ENCODE data around the gene PCYT2.

Gene PCYT2

DNA sequence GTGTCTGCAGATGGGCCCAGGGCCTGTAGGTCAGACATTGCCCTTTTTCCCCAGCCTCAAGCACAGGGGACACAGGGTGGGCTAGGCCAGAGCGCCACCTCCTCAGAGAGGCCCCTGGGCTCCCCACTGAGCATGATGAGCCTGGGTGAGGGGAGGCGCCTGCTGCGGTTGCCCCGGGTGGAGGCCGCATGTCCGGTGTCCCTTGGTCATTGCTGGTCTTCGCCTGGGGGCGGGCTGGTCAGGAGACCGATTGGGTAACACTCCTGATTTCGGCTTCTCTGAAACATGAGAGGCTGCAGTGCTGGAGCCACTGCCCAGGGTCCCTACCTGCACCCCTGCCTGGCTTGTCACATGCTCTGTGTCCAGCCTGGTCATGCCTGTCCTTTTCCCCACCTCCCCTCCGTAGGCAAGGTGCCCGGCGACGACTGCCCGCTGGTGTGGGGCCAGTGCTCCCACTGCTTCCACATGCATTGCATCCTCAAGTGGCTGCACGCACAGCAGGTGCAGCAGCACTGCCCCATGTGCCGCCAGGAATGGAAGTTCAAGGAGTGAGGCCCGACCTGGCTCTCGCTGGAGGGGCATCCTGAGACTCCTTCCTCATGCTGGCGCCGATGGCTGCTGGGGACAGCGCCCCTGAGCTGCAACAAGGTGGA lies 11.6 kb downstream of the PCYT2 start:
- DNase-seq (ENCODE audit: low read depth) = no peak

GRCh38 chr17:81898885-81899284 lies 12.3 kb downstream of the PCYT2 start:
- no peak for DNase-seq (ENCODE audit: low read depth)

GRCh38 chr17:81898029-81898866 lies 13.0 kb downstream of the PCYT2 start:
- no peak for DNase-seq (ENCODE audit: low read depth)

GRCh38 chr17:81895400-81895799 lies 15.8 kb downstream of the PCYT2 start:
- no peak for DNase-seq (ENCODE audit: low read depth)

DNA sequence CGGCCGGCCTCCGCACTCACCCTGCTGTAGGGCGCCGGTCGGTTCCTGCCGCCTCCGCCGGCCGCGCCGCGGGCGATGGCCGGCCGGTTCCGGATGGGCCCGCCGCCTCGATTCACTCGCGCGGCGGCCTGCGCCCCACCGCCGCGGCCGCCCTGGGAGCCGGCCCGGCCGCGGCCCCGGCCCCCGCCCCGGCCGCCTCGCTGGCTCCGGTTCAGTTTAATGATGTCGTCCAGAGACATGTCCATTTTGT lies 20.0 kb downstream of the PCYT2 start:
- DNase-seq (ENCODE audit: low read depth) = no peak

DNA sequence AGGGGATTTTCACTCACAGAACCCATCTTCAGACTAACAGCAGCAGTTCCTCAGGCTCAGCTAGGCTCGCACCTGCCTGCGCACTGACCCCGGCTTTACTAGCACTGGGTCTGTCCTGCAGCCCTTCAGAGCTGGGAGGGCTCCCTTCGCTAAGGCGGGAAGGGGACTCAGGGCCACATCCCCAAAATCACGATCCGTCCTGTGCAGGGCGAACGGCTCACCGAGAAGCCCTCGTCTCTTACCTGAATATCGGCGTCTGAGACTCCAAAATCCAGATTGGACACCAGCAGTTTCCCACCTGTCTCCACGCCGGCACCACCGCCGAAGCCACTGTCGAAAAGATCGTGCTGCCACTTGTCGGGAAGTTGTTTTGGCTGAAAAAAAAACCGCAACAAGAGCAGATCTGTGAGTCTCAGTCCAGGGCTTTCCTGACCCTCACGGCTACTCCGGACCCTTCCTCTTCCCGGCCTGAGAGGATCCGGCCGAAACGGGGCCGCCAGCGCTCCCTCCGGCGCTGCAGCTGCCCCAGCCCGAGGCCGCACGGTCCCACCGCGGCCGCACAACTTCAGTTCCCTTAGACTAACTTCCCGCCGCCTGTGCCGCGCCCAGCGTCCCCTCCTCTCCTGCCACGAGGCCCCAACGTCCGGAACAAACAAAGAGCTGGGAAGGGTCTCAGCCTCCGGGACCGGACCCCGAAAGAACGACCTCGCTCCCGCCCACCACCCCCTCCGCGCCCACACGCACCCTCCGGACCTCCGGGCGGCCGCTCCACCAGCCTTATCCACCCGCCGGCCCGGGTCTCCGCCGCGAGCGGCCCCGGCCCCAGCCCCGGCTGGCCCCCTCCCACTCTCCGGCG lies 20.5 kb downstream of the PCYT2 start:
- no peak for DNase-seq (ENCODE audit: low read depth)

- no peak for DNase-seq (ENCODE audit: low read depth)
Observed at GRCh38 chr17:81889602-81890001, 21.6 kb downstream of the PCYT2 start.

GRCh38 chr17:81888988-81889595 lies 22.1 kb downstream of the PCYT2 start:
- DNase-seq (ENCODE audit: low read depth) = no peak

GRCh38 chr17:81888105-81888987 lies 22.9 kb downstream of the PCYT2 start:
- DNase-seq (ENCODE audit: low read depth) = no peak

DNA sequence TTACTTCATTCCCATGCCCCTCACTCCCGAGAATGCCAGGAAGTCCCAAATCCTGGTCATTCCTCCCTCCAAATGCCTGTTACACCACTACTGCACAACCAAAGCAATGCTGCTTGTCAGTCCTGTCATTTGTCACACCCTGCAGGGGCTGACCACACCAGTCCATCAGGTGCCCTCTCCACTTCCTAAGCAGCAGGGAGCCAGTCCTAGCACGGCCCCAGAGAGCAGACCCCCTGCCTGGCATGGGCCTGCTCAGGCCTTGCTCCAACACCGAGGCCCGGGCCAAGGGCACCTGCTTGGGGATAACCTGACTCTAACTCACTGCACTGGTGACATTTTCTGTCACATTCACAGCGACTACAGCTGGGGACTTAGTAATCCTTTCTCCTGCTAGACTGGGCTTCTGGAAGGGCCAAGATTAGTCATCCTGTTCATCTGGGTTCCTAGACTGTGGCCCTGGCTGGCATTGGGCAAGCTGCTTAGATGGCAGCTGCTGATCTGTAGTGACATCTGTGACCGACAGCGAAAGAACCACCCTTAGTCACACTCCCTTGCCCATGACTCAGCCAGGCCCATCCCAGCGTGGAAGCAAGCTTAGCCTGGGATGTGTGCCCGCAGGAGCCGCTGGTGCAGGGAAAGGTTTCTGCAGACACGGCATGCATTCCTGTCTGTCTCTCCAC lies 25.2 kb downstream of the PCYT2 start:
- no peak for DNase-seq (ENCODE audit: low read depth)

- no peak for DNase-seq (ENCODE audit: low read depth)
Observed at GRCh38 chr17:81885454-81885853, 25.7 kb downstream of the PCYT2 start.

GRCh38 chr17:81884968-81885367 lies 26.2 kb downstream of the PCYT2 start:
- no peak for DNase-seq (ENCODE audit: low read depth)

- no peak for DNase-seq (ENCODE audit: low read depth)
Observed at GRCh38 chr17:81884520-81884919, 26.7 kb downstream of the PCYT2 start.

- DNase-seq (ENCODE audit: low read depth) = no peak
Observed at GRCh38 chr17:81879121-81879520, 32.1 kb downstream of the PCYT2 start.

DNA sequence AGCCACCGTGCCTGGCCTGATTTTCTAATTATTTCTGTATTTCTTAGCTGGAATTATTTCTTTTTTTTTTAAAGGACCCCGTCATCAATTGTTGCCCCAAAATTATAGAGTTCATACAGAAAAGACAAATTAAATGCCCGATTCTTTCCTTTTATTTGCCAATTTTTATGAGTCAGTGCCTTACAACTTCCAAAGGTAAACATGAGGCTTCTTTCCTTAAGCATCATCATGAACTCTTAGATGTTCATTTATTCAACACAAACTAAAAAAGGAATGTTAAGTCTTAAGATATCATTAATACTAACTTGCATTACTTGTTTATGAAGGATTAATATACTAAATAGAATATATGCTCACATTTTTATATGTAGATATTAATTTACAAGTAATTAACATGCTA lies 32.9 kb downstream of the PCYT2 start:
- no peak for DNase-seq (ENCODE audit: low read depth)

DNA sequence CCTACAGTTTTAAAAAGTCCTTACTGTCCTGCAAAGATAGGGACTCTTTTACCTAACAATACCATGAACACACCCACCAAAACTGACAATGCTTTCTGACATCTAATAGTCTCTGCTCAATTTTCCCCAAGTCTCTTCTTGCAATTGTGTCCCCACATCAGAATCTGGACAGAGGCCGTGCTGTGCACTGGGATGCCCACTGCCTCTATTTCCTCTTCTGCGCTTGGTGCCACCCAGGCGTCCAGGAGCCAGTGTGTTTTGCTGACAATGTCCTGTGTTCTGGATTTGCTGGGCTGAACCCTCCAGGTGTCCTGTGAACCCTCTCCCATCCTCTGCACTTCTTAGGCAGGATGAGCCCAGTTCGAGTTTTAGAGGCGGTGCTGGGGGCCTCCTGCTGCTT lies 33.6 kb downstream of the PCYT2 start:
- DNase-seq (ENCODE audit: low read depth) = no peak

GRCh38 chr17:81871387-81872230 lies 39.6 kb downstream of the PCYT2 start:
- DNase-seq (ENCODE audit: low read depth) = peak; percentile 92

GRCh38 chr17:81870981-81871386 lies 40.2 kb downstream of the PCYT2 start, which contains the start of gene ARHGDIA:
Gene ARHGDIA (minus strand): TSS chr17:81871337. CDS start chr17:81869930, 1,407 bp downstream.
- no peak for DNase-seq (ENCODE audit: low read depth)

- no peak for DNase-seq (ENCODE audit: low read depth)
Observed at GRCh38 chr17:81870131-81870980, 40.8 kb downstream of the PCYT2 start.

Data from T-helper 22 cell (primary cell).